OCI-M2 (cell line): Measurements from ENCODE around the gene ITGAE.
"Not testable (repeated sequence)": the region's sequence is repeated elsewhere in the genome, so short reads cannot be mapped to it uniquely, and the experiment has no call there.

Source experiments
- DNase-seq: peaks from one replicate; lab custom pipeline; 2025; ENCODE audit not compliant: unreplicated experiment; lab: John Stamatoyannopoulos, UW

ITGAE gene

GRCh38 chr17:3796110-3796821 lies 4.7 kb downstream of the ITGAE start:
- no peak for DNase-seq

GRCh38 chr17:3795390-3796102 lies 5.4 kb downstream of the ITGAE start:
- no peak for DNase-seq

GRCh38 chr17:3794557-3795389 lies 6.2 kb downstream of the ITGAE start:
- no peak for DNase-seq

GRCh38 chr17:3794152-3794551 lies 6.8 kb downstream of the ITGAE start:
- not testable (repeated sequence) for DNase-seq

- not testable (repeated sequence) for DNase-seq
These were observed 7.7 kb downstream of the ITGAE start for GRCh38 chr17:3793258-3793657.

- DNase-seq, result no peak
These were observed 8.5 kb downstream of the ITGAE start for GRCh38 chr17:3792481-3792880.

GRCh38 chr17:3788200-3788599 lies 12.8 kb downstream of the ITGAE start:
- no peak for DNase-seq

GRCh38 chr17:3785323-3785722 lies 15.7 kb downstream of the ITGAE start:
- DNase-seq, result not testable (repeated sequence)

- DNase-seq, result no peak
These were observed 18.2 kb downstream of the ITGAE start for GRCh38 chr17:3782751-3783150.

- no peak for DNase-seq
These were observed 20.0 kb downstream of the ITGAE start for GRCh38 chr17:3780986-3781385.

- no peak for DNase-seq
These were observed 23.4 kb downstream of the ITGAE start for GRCh38 chr17:3777366-3778120.

GRCh38 chr17:3773966-3774365 lies 27.0 kb downstream of the ITGAE start:
- DNase-seq, result no peak

- no peak for DNase-seq
These were observed 27.5 kb downstream of the ITGAE start for GRCh38 chr17:3773511-3773910.

GRCh38 chr17:3772764-3773163 lies 28.2 kb downstream of the ITGAE start:
- DNase-seq, result no peak

GRCh38 chr17:3771140-3771539 lies 29.8 kb downstream of the ITGAE start:
- DNase-seq, result no peak

GRCh38 chr17:3770466-3770865 lies 30.5 kb downstream of the ITGAE start:
- DNase-seq, result no peak

- DNase-seq, result no peak
These were observed 32.2 kb downstream of the ITGAE start for GRCh38 chr17:3768769-3769168.

GRCh38 chr17:3768341-3768740 lies 32.6 kb downstream of the ITGAE start:
- no peak for DNase-seq

- no peak for DNase-seq
These were observed 34.2 kb downstream of the ITGAE start for GRCh38 chr17:3766779-3767178.

- DNase-seq, result no peak
These were observed 35.0 kb downstream of the ITGAE start for GRCh38 chr17:3765981-3766380.

GRCh38 chr17:3763777-3764170 lies 37.2 kb downstream of the ITGAE start:
- no peak for DNase-seq
